Amniotic epithelial cell (primary cell): Measurements from ENCODE around the gene EEF1AKMT2.
A peak's percentile ranks its signal among the peaks of the same experiment; 100 is the strongest.

ENCODE experiments used
- DNase-seq: peaks from one replicate; pipeline ENCODE4 v3.0.0-alpha.2; 2010; ENCODE audit warnings: low read depth

The EEF1AKMT2 gene

DNA sequence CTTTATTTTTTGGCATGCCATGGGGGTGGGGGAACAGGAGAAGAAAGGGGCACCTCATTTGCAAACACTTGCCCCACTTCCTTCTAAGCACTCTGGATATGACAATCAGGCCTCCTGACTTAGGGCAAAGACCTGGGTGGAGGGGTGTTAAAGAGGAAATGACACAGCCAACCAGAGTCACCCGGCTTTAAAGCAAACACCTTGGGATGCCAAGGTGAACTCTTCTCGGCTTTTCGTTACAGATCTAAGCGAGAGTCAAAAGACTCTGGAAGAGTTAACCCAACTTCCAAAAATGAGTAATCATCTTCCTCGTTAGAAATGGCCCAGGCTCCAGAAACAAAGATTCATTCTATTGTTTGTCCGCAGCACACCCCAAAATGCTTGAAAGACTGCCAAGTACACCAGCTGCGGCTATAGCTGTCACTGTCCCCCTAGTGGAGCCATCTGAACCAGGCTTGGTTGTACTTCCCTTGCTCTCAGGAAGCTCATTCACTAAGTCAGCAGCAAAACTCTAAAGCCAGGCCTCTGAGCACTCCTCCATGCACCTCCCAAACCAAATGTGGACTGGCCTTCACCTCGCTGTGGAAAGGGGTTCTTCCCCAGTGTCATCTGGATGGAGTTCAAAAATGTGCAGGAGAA lies 72.4 kb downstream of the EEF1AKMT2 start:
- DNase-seq: no peak

DNA sequence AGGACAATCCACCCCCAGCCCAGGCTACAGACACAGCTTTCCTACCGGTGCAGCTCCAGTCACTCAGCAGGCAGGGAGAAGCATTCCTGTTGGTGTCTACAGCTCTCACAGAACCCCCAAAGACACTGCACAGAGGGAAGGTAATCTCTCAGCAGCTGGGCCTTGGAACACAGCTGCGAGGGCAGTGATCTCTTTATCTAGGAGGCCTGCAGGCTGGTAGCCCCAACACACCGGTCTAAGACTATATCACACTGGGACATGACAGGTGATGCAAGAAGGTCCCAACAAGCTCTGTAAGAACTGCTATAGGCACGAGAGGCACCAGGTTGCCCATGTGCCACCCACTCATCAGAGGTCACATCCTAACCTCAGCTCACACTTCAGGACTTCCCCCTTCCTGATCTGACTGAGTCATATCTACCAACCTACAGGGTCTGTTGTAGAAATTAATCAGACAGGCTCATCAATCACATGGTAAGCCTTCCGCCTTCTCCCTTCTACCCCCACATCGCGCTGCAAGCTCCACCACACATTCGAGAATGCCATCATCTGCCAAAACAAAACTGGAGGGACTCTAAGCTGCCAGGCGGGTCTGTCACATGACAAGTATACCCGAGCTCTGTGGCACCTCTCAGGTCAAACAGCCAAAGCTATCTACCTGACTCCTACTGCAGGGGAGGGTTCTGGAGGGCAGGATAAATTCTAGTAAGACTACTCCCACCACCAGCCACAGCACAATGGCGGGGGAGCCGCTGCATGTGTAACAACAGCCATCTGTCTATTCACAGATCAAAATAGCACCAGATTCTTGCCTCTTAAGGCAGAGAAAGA lies 73.6 kb downstream of the EEF1AKMT2 start:
- peak; percentile 87 for DNase-seq

DNA sequence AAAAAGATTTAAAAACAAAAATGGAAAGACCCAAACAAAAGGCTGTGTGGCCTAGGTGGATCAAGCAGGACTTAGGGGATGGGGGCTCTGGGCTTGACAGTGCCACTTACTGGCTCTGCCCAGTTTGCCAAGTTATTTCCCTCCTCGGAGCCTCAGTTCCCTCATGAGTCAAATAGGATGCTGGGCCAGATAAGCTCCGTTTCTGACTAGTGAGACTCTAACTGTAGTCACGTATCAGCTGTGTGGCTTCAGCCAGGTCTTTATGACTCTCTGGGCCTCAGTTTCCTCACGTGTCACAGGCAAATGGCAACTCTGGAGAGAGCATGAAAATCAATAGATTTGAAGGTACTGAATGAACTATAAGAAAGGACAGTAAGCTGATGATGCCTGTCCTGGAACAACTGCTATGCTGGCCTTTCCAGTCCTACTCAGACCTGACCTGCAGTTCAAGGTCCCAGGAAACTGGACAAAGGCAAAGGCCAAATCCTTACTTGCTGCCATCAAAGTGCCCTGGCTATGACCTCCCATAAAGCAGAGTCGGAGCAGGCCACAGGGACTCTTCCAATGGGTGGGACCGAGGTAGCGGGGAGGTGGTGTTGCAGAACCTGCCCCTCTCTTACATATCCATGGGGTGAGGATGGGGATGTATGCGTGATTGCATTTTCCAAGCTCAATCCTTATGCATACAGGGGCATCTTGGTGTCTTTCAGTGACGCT lies 74.5 kb downstream of the EEF1AKMT2 start:
- DNase-seq: no peak

DNA sequence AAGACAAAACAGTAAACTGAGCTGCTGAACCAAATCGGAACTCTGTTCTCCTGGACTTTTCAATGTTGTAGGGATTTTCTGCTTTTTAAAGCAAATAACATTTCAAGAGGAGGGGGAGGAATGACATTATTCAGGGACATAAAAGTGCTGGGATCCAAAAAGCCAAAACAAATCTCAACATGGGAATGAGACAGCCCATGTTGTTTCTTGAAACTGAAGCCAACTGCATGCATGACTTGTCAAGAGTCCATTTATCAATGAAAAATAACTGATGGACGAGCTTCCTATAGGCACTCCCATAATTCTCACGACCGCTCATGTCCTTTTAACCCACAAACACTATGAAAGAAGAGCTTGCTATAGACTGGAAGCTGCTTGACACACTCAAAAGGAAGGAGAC lies 75.3 kb downstream of the EEF1AKMT2 start:
- no peak for DNase-seq

DNA sequence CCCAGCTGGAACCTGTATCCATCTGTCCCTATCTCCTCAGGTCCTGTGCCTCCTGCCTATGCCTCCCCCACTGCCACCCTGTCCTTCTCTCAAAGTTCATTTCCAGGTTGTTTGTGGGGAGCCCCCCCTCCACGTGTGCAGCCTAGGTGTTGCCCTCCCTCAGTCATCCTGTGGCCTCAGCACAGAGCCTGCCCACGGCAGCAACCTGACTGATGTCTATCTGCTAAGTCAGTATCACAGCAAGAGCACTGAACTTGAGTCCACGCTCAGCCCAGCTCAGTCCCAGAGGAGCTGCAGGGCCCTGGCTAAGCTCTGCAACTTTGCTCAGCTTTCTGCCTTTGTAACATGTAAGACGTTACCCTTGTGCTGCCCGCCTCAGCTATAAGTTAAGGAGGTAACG lies 76.2 kb downstream of the EEF1AKMT2 start:
- DNase-seq: no peak

DNA sequence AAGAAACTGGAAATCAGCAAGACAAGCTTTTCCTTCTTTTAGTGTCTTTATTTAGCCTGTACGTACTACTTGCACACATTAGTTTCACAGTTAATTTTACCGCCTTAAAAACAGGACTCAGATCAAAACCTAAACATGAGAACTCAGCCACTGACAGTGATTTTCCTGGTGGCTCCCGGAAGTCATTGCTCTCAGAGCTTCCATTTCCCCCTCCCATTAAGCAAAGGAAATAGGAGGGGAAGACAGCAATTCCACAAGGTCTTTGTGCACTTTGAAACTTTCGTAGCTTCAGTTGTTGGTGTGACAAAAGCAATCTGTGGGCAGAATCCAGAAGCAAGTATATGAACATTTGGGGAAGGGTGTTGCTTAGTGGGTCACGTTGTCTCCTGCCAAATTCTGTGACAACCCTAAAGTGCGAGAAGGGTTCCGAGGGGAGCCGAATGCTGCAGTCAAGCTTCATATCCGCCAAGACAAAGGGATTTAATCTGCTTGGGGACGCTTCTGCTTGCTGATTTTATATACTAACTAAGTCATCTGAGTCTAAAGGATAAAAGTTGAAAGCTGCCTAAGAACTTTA lies 77.9 kb downstream of the EEF1AKMT2 start:
- no peak for DNase-seq

DNA sequence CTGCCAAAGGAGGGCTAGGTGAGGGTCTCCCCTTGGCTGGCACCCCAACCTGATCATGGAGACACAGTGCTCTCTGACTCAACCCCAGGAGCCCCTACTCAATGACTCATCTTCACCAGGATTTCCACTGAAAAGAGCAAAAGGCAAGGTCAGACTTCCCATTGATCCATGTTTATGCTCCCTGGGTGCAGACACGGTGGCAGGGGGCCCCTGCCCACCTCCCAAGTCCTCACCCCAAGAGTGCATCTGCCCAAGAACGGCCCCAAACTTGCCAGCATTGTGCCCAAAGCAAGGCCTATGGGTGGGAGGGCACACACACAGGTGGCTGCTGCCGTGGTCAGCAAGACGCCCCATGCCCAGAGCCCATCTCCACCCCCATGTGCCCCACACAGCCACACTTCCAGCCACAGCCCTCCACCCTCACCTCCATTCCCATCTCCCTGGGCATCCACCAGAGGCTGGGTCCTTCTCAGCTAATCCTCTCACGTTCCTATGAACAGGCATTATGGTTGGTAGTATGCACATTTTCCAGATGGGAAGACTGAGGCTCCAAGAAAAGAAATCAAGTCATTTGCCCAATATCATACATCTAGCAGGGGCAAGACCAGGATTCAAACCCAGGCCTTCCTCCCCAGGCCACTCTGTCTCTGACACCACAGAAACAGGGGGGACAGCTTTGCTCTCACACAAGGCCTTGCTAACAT lies 78.8 kb downstream of the EEF1AKMT2 start:
- no peak for DNase-seq

DNA sequence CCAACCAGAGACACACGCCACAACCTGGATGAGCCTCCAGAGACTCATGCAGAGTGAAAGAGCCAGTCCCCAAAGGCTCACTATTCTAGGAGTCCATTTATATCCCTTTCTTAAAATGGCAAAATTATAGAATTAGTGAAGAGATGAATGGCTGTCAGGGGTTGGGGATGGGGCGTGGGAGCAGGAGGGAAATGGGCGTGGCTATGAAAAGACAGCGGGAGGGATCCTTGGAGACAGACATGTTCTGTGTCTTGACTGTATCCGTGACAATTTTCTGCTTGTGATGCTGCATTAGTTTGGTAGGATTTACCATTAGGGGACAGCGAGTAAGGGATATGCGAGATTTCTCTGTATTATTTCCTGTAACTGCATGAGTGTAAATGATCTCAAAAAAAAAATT lies 80.5 kb downstream of the EEF1AKMT2 start:
- DNase-seq: no peak

DNA sequence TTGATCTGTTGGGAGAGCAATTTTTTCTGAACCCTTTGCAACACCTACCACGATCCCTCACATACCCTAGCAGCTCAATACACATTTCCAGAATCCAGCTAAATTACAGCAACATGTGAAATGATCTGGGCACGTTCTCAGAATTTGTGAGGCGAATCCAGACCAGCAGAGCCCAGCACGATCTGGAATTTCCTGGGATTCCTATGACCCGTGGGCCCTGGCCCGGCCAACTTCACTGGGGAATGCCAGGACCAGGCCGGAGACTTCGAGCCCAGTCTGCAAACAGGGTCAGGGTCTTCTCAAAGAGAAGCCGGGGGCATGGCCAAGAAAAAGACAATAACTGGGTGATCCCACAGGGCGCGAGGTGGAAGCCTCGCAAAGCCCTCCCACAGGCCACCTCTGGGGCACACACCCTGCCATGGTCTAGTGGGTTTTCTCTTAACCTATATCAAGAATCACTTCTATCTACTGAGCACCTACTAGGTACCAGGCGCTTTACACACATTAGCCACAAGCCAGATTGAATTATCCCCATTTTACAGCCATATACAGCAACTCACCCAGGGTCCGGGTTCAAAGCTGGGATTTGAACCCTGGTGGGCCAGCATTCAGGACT lies 81.3 kb downstream of the EEF1AKMT2 start:
- DNase-seq: no peak

DNA sequence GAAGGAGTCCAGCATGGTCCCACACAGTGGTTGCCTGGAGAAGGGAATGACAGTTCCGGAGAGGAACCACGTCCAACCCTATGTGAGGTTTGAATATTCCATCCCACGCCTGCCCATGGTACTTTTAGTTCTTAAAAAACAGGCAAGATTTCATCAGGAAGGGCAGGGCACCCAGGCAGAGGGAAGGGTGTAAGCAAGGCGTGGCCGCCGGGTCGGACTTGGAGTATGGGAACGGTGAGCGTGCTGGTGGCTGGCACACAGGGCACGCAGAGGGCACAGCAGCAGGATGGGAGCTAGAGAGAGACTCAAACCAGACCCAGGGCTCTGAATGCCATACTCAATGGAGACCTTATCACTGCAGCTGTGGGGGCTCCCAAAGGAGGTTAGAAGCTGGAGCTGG lies 81.8 kb downstream of the EEF1AKMT2 start:
- DNase-seq: no peak

DNA sequence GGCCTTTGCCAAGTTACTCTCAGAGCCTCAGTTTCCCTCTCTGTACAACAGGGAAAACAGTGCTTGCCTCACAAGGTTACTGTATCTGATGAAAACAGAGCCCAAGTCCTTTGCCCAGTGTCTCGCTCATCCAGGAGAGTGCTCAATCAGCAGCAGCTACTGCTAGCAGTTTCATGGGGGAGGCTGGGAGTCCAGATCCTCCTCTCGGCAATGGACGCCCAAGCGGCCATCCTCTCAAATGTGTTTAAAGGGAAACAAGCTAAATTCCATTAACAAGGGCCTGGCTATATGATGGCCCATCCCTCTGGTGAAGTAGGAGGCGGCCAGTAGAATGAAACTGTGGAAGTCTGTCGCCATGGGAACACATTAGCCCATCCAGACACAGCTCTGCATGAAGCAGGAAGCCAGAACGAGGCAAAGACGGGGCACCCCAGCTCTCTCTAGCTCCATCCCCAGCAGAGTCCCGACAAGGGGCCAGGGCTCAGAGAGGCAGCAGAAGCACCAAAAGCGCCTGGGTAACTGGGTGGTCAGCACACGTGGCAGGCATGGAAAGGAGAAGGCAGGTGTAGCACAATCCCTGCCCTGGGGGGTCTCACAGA lies 82.7 kb downstream of the EEF1AKMT2 start:
- peak; percentile 61 for DNase-seq

DNA sequence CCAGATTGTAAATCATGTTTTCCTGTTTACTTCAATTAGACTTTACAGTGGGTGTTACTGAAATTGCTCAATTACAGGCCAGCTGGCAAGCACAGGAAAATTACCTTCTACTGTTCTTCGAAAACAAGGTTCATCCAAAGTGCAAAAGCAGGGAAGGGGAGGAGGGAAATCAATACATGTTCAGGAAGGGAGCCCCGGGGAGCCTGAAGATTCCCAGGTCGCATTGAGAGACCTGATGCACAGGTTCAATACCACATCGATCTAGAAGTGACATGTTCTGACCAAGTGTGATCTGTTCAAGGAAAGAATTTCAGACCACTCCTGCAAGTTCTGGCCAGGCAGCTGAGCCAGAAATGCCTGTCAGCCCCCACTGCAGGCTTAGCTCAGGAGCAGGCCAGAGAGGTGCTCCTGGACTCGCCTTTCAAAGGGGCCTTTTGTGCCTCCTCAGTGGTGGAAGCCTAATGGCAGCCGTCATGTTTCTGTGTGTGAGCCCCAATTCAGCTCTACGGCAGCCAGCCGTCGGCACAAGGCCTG lies 83.4 kb downstream of the EEF1AKMT2 start:
- DNase-seq: peak; percentile 76
